Fibroblast of the aortic adventitia (primary cell): Measurements from ENCODE around the gene POLR2J2. TPM values are rescaled to one million over a fixed set of nuclear protein-coding genes. Genes with fewer than 3 reads are reported as not detected.
"Not testable (repeated sequence)": the region's sequence is repeated elsewhere in the genome, so short reads cannot be mapped to it uniquely, and the experiment has no call there.

Experiments used
- DNase-seq: peaks from one replicate; pipeline ENCODE4 v3.0.0-alpha.2; 2010; ENCODE audit warnings: low read depth
- H3K4me3 ChIP-seq: 2 replicates; pipeline ENCODE4 v1.5.1; 2011; ENCODE audit warnings: low read depth, mild to moderate bottlenecking, control low read depth, low read length, moderate library complexity
- total RNA-seq: library from RNA; depleted of rRNA; stranded (reverse); fragments of >200 nt; gene quantifications from 2 replicates; pipeline ENCODE4 v1.2.3, GENCODE V29; 2012; ENCODE audit warnings: low replicate concordance

The POLR2J2 gene
- 3.3 and 11.4 TPM in 2 replicates for total RNA-seq

GRCh38 chr7:102671166-102671955 lies at the start of gene POLR2J2:
TSS of gene POLR2J2 (minus strand) at chr7:102671663. CDS start at chr7:102671601, 62 bp downstream.
- peak within 1 kb of the TSS; percentile 57 for H3K4me3 ChIP-seq
- DNase-seq, result peak; percentile 71

DNA sequence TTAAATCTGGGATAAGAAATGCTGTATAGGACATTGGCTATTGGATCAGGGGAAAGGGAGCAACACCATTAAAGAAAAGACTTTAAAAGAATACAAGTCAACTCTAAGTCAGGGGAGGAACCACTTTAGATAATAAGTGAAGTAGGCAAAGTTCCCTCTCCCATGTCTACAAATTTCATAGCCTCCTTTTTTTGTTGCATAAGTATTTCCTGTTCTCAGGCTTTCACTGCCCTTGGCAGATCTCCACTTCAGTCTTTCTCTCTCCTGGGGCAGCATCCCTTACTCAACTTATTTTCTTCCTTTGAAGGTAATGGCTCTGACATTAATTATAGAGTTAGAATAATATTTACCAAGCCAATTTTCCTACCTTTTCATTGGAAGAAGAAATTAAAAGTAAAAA lies 47.0 kb upstream of the POLR2J2 start:
- DNase-seq, result peak; percentile 74
- not testable (repeated sequence) for H3K4me3 ChIP-seq

- H3K4me3 ChIP-seq, result not testable (repeated sequence)
- peak; percentile 30 for DNase-seq
Observed at GRCh38 chr7:102715718-102716117, 44.3 kb upstream of the POLR2J2 start.

DNA sequence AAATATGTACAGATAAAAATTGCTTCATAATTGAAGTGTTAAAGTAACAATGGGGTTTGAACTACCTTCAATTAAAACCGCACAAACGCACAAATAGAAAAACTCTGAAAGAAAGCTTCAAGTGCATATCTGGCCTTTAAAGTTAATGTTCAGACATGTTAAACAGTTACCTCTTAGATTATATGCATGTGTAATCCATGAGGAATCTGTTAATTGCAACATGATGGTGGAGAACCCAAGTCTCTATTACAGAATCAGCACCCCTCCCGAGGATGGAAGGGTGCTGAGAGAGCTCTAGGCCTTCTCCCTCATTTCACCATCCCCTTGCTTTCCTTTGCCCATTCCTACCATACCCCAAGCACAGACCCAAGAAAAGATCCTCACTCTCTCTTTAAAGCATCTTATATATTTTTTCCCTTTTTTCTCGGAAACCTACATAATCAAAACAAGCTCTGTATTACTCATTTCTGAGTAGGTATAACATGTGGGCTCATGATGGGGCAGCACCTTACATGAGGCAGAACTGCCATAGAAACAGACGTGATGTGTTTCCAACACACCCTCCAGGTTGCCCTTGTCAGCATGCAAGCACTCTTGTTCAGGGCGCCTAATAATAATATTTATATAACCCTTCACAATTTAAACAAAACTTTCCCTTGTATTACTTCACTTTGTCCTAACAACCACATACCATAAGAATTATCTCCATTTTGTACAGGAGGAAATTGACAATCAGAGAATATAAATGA lies 43.5 kb upstream of the POLR2J2 start:
- peak; percentile 3 for DNase-seq
- not testable (repeated sequence) for H3K4me3 ChIP-seq

DNA sequence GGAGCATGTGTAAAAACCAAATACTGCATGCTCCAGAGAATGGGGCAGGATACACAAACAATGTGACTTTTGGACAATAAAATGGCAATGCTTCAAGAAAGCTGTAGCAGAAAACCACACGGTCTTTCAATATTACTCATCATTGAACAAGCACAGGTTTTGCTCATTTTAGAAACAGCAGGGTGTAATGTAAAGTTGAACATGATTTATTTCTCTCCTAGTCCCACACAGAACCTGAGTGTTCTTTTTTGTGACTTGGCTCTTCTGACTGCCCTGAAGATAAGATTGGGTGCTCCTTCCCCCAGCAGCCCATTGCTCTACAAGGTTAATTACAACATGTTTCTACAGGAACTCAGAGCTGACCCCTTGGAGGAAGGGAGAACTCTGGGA lies 42.2 kb upstream of the POLR2J2 start:
- not testable (repeated sequence) for H3K4me3 ChIP-seq

GRCh38 chr7:102713011-102713690 lies 41.7 kb upstream of the POLR2J2 start:
- peak; percentile 38 for DNase-seq

More for the DNA sequence above, 42.2 kb upstream of the POLR2J2 start:
- not testable (repeated sequence) for DNase-seq

DNA sequence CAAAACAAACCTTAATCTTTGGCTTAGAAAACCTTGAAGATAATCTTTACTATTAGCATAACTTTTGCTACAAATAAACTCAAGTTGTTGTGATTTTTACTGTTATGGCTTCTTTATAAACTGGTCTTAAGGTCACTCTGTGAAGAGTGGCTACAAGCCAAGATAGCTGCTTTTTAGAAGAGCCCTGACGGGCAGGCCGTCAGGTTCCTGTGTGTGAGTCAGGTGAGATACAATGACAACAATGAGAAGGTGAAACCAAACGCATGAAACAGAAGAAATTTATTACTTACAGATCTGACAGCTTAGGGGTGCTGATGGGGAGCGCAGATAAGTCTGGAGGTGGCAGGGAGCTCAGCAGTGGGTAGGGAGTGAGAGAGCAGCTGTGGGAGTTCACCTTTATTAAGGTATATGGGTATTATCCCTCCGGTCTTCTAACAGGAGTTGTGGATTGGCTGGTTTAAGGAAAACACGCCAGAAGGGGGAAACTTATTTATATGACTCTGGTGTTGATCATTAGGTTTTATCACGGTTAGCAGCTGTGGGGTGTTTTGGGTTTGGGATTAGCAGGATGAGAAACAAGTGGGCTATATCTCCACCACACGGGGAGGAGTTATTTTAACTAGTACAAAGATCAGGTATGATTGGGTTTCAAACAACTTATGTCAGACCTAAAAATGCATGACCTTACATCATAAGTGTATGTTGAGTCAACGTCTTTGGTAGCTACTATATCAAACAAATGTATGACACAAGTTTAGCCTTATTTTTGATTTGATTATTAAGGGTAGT lies 27.7 kb upstream of the POLR2J2 start:
- DNase-seq, H3K4me3 ChIP-seq: not testable (repeated sequence)

More at GRCh38 chr7:102713011-102713690, 41.7 kb upstream of the POLR2J2 start:
- H3K4me3 ChIP-seq, result not testable (repeated sequence)

- DNase-seq, H3K4me3 ChIP-seq: not testable (repeated sequence)
Observed at GRCh38 chr7:102697642-102698512, 26.4 kb upstream of the POLR2J2 start.

GRCh38 chr7:102696009-102696408 lies 24.5 kb upstream of the POLR2J2 start:
- not testable (repeated sequence) for DNase-seq, H3K4me3 ChIP-seq

- not testable (repeated sequence) for H3K4me3 ChIP-seq, DNase-seq
Observed at GRCh38 chr7:102695033-102695552, 23.6 kb upstream of the POLR2J2 start.

DNA sequence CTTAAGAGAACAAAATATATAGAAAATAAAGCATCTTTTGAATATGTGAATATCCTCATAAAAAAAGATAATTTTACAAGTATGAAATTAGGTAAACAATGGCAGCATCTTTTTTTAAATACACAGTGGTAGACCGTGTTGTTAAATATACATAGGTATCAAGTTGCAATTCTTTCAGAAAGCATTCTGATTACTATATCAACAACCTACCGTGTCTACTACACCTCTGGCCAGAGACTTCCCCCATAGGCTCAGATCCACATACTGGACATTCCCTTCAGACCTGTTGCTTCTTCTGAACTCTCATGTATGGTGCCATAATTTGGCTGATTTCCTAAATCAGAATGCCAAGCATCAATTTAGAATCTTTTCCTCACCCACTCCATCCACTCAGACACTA lies 22.5 kb upstream of the POLR2J2 start:
- not testable (repeated sequence) for H3K4me3 ChIP-seq, DNase-seq

- DNase-seq, result not testable (repeated sequence)
Observed at GRCh38 chr7:102690602-102691001, 19.1 kb upstream of the POLR2J2 start.

DNA sequence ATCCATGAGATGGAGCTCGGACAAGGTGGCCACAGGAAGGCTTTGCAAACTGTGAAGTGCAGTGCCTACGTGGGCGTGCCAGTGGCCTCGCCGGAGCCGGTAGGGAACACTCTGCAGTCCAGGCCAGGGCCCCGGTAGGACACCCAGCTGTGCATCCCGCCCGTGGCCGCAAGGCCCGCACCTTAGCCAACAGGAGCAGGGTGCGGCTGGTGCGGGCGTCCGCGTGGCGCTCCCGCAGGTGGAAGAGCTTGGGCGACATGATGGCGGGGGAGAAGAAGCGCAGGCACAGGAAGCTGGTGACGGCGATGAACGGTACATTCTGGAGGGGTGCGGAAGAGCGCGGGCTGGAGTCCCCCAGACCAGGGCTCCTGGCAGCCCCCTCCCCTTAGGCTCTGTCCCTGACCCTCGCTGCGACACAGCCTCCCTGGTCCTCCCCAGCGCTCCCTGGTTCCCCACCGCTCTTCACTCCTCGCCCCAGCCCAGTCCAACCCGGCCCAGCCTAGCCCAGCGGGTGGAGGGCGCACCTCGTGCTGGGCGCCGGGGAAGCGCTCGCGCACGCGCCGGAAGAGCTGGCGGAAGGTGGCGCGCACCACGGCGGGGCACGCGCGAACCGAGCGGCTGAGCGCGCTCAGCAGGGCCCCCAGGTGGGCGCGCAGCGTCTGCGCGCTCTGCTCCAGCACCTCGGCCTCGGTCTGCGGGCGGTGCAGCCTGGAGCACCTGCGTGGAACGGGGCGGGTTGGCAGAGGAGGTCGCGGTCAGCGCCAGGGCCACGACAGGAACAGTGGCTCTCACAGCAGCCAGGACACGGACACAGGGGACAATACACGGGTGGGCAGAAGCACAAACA lies 18.2 kb upstream of the POLR2J2 start:
- not testable (repeated sequence) for DNase-seq, H3K4me3 ChIP-seq

More at GRCh38 chr7:102690602-102691001, 19.1 kb upstream of the POLR2J2 start:
- H3K4me3 ChIP-seq, result not testable (repeated sequence)

DNA sequence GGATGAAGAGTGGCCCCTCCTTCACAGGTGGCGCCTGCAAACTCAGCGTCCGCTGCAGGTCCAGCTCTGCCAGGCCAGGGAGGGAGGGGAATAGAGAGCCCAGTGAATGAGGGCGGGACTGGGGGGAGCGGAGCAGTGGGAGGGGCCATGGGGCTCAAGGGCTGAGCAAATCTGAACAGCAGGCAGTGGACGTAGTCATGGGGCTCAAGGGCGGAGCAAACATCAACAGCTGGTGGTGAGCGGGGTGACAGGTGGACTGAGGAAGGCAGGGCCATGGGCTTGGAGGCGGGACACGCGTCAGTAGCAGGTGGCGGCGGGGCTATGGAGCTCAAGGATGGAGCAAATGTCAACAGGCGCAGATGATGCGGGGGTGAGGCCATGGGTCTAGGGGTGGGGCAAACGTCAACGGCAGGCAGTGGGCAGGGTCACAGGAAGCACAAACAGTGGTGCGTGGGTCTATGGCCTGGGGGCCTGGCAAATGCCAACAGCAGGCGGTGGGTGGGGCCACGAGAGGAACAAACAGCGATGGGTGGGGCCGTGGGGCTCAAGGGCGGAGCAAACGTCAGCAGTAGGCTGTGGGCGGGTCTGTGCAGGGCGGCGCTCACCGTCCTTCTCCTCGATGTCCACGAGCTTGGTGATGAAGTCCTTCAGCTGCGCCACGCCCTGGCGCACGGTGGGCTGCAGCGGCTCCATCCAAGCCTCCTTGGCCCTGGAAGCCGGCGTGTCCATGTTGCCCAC lies 17.0 kb upstream of the POLR2J2 start:
- not testable (repeated sequence) for H3K4me3 ChIP-seq, DNase-seq

- not testable (repeated sequence) for DNase-seq, H3K4me3 ChIP-seq
Observed at GRCh38 chr7:102682560-102682959, 11.1 kb upstream of the POLR2J2 start.

DNA sequence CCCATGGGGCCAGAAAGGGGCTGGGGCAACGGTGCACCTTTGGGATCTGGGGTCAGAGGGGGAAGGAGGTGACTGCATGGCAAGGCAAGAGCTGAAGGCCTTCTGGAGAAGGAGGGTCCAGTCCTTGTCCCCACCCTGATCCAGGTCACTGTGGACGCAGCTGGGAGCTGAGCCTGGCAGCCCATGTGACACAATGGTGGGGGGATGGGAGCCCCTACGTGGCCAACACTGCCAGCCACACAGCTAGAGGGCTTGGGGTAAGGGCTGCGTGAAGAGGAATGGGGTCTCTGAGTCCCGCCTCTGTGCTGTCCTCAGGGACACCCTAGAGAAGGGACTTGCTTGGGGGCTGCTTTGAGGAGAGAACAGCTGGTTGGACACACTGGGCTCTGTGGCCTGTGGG lies 9.3 kb upstream of the POLR2J2 start:
- not testable (repeated sequence) for DNase-seq, H3K4me3 ChIP-seq
